Measurements from ENCODE around the gene SPHK2.

SPHK2 gene

GRCh38 chr19:48595171-48595570, 24.1 kb upstream of the SPHK2 start:
- ChIA-PET CTCF (no interaction called here), POLR2A (interaction anchor here (1.1 kb wide), 1 partner anchor 24 kb away, joined by 3 read pairs; the partner anchor contains the start of genes RPL18 and SPHK2)
- no peak for DNase-seq (ENCODE audit: extremely low spot score)
- TF ChIP-seq SP1 (IDR thresholded peaks at IDR 0.05), result no peak
- no peak for TF ChIP-seq ZNF384 (IDR thresholded peaks at IDR 0.05)
- TF ChIP-seq BHLHE40 (IDR thresholded peaks at IDR 0.05; ENCODE audit: borderline replicate concordance), result no peak
- no peak for TF ChIP-seq PKNOX1 (IDR thresholded peaks at IDR 0.05)
- TF ChIP-seq ARNT (IDR thresholded peaks at IDR 0.05), result no peak
- no peak for TF ChIP-seq FOXK2 (IDR thresholded peaks at IDR 0.05)
- TF ChIP-seq NFRKB (IDR thresholded peaks at IDR 0.05), result no peak
- TF ChIP-seq TARDBP (IDR thresholded peaks at IDR 0.05), result no peak
- no peak for TF ChIP-seq L3MBTL2 (conservative IDR thresholded peaks at IDR 0.05)
- TF ChIP-seq SUZ12 (IDR thresholded peaks at IDR 0.05), result no peak
- no peak for TF ChIP-seq FOXM1 (IDR thresholded peaks at IDR 0.05; ENCODE audit: borderline replicate concordance)

- no peak for DNase-seq (ENCODE audit: extremely low spot score)
- ChIA-PET CTCF (no interaction called here), POLR2A (interaction anchor here (1.1 kb wide), 1 partner anchor 23 kb away, joined by 3 read pairs; the partner anchor contains the start of genes RPL18 and SPHK2)
- TF ChIP-seq L3MBTL2 (conservative IDR thresholded peaks at IDR 0.05) (no peak), FOXA1 (IDR thresholded peaks at IDR 0.05) (no peak), PKNOX1 (IDR thresholded peaks at IDR 0.05) (no peak), ELF4 (IDR thresholded peaks at IDR 0.05) (no peak), LEF1 (IDR thresholded peaks at IDR 0.05; ENCODE audit: borderline replicate concordance) (no peak), FOXM1 (IDR thresholded peaks at IDR 0.05; ENCODE audit: borderline replicate concordance) (no peak), NFRKB (IDR thresholded peaks at IDR 0.05) (no peak), BHLHE40 (IDR thresholded peaks at IDR 0.05; ENCODE audit: borderline replicate concordance) (no peak), SUZ12 (IDR thresholded peaks at IDR 0.05) (no peak), TARDBP (IDR thresholded peaks at IDR 0.05) (no peak), HDGF (IDR thresholded peaks at IDR 0.05; ENCODE audit: borderline replicate concordance) (no peak), SP1 (IDR thresholded peaks at IDR 0.05) (no peak), FOXK2 (IDR thresholded peaks at IDR 0.05) (no peak)
Observed at GRCh38 chr19:48595833-48596232, 23.5 kb upstream of the SPHK2 start.

GRCh38 chr19:48596237-48596636, 23.1 kb upstream of the SPHK2 start:
- POLR2A ChIA-PET, result no interaction called here
- CTCF ChIA-PET, result no interaction called here
- TF ChIP-seq ELF4 (IDR thresholded peaks at IDR 0.05) (no peak), CTBP1 (IDR thresholded peaks at IDR 0.05; ENCODE audit: borderline replicate concordance) (no peak), FOXA1 (IDR thresholded peaks at IDR 0.05) (no peak), ARNT (IDR thresholded peaks at IDR 0.05) (no peak), FOXM1 (IDR thresholded peaks at IDR 0.05; ENCODE audit: borderline replicate concordance) (no peak), LEF1 (IDR thresholded peaks at IDR 0.05; ENCODE audit: borderline replicate concordance) (no peak), PKNOX1 (IDR thresholded peaks at IDR 0.05) (no peak), HDGF (IDR thresholded peaks at IDR 0.05; ENCODE audit: borderline replicate concordance) (no peak), SUZ12 (IDR thresholded peaks at IDR 0.05) (no peak), FOXK2 (IDR thresholded peaks at IDR 0.05) (no peak), ZNF384 (IDR thresholded peaks at IDR 0.05) (no peak), TARDBP (IDR thresholded peaks at IDR 0.05) (no peak), SP1 (IDR thresholded peaks at IDR 0.05) (no peak), NFRKB (IDR thresholded peaks at IDR 0.05) (no peak), BHLHE40 (IDR thresholded peaks at IDR 0.05; ENCODE audit: borderline replicate concordance) (no peak), L3MBTL2 (conservative IDR thresholded peaks at IDR 0.05) (no peak)
- no peak for DNase-seq (ENCODE audit: extremely low spot score)

GRCh38 chr19:48596679-48597465, 22.4 kb upstream of the SPHK2 start:
- TF ChIP-seq L3MBTL2 (conservative IDR thresholded peaks at IDR 0.05) (no peak), CTBP1 (IDR thresholded peaks at IDR 0.05; ENCODE audit: borderline replicate concordance) (no peak), SUZ12 (IDR thresholded peaks at IDR 0.05) (no peak), NFRKB (IDR thresholded peaks at IDR 0.05) (no peak), LEF1 (IDR thresholded peaks at IDR 0.05; ENCODE audit: borderline replicate concordance) (no peak), PKNOX1 (IDR thresholded peaks at IDR 0.05) (no peak), ELF4 (IDR thresholded peaks at IDR 0.05) (no peak), HDGF (IDR thresholded peaks at IDR 0.05; ENCODE audit: borderline replicate concordance) (no peak)
- DNase-seq (ENCODE audit: extremely low spot score), result no peak
- ChIA-PET POLR2A (no interaction called here), CTCF (no interaction called here)

- POLR2A ChIA-PET, result interaction anchor here (1.4 kb wide), 1 partner anchor 20 kb away, joined by 4 read pairs; the partner anchor contains the start of genes RPL18 and SPHK2
- CTCF ChIA-PET, result no interaction called here
- no peak for TF ChIP-seq L3MBTL2 (conservative IDR thresholded peaks at IDR 0.05)
- no peak for TF ChIP-seq LEF1 (IDR thresholded peaks at IDR 0.05; ENCODE audit: borderline replicate concordance)
- TF ChIP-seq TARDBP (IDR thresholded peaks at IDR 0.05), result no peak
- TF ChIP-seq FOXA1 (IDR thresholded peaks at IDR 0.05), result no peak
- no peak for TF ChIP-seq HDGF (IDR thresholded peaks at IDR 0.05; ENCODE audit: borderline replicate concordance)
- TF ChIP-seq ZNF384 (IDR thresholded peaks at IDR 0.05), result no peak
- no peak for TF ChIP-seq FOXK2 (IDR thresholded peaks at IDR 0.05)
- TF ChIP-seq BHLHE40 (IDR thresholded peaks at IDR 0.05; ENCODE audit: borderline replicate concordance), result no peak
- no peak for TF ChIP-seq SP1 (IDR thresholded peaks at IDR 0.05)
- no peak for TF ChIP-seq PKNOX1 (IDR thresholded peaks at IDR 0.05)
- TF ChIP-seq NFRKB (IDR thresholded peaks at IDR 0.05), result no peak
Observed at GRCh38 chr19:48598996-48599700, 20.2 kb upstream of the SPHK2 start.

More at GRCh38 chr19:48598996-48599700, 20.2 kb upstream of the SPHK2 start:
- DNase-seq (ENCODE audit: extremely low spot score), result no peak
